Brain pericyte (primary cell): ENCODE results near the gene RASGEF1C.

ENCODE experiments used
- DNase-seq: peaks from one replicate; pipeline ENCODE4 v3.0.0-alpha.2; 2012; ENCODE audit warnings: low read depth, low spot score

Gene RASGEF1C

DNA sequence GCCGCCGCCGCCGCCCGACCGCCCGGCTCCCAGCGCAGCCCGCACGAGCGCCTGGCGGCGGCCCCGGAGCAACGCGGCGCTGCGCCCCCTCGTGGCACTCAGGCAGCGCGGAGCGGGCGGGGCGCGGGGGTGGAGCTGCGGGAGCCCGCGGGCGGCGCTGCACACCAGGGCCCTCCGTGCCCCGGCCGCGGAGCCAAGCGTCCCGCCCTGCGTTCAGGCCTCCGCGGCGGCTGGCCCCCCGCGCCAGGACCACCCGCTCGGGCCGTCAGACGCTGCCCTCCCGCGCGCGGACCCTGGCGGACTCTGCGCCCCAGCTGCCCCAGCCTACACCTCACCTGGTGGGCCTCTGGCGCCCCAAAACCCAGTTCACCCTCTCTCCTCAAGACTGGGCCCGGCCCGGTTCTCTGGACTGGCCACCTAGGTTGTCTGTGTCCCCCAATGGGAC, at the start of gene RASGEF1C:
Gene RASGEF1C (minus strand): TSS at position 75 of the 445 bp plus-strand sequence. CDS start 71,159 bp downstream, outside the sequence.
- no peak for DNase-seq

- DNase-seq = no peak
Measured at GRCh38 chr5:180253036-180253824, 44.2 kb upstream of the RASGEF1C start.

DNA sequence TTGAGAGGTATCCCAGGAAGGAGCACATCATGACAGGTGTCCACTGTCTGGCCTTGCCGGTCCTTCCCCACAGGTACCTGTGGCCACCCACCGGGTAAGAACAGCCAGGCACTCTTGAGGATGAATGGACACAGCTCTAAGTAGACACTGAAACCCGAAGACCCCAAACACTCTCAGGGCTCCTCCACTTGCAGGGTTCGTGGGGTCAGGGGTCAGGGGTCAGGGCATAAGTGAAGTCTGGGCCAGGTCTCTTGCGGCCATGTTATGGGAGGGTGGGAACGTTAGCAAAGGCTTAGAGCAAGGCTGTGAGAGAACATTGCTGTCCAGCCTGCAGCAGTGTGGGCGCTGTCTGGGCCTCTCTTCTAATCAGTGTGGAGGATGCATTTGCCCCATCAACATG, 42.9 kb upstream of the RASGEF1C start:
- no peak for DNase-seq

DNA sequence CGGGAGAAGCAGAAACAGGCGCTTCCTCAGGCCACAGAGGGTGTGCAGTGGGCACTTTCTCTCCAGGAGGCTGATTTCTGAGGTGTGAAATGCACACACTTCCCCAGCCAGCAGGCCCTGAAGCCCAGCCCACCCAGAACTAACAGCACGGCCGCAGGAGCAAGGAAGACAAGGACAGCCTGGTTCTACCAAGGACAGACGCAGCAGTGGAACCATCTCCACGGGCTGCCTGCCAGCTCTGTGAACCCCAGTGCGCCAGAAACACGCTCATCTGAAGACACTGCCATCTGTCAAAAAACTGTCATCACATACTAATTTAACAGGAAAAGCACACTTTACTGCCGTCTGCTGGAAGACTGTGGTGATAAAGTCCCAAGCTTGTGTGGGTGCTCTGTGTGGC, 42.1 kb upstream of the RASGEF1C start:
- DNase-seq = no peak

- no peak for DNase-seq
Measured at GRCh38 chr5:180250329-180250728, 41.3 kb upstream of the RASGEF1C start.

DNA sequence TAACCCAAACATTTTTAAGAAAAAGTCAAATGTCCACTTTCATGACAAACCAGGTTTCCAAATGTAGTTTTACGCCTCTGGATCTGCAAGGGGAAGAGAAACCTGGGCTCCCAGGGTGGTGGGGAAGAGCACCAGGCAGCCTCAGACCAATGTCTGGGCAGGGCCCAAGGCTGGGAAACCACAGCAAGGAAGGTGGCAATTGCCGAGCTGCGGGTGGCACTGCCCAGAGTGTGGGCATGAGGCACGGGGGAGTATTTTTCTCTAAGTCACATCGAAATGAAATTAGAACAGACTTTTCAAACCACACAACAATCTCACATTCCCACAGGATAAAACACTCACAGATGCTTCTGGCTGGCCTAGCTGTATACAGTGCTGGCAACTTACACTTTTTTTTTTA, 32.6 kb upstream of the RASGEF1C start:
- no peak for DNase-seq

GRCh38 chr5:180238631-180239030, 29.6 kb upstream of the RASGEF1C start:
- no peak for DNase-seq

- no peak for DNase-seq
Measured at GRCh38 chr5:180235846-180236245, 26.8 kb upstream of the RASGEF1C start.

- DNase-seq = no peak
Measured at GRCh38 chr5:180235077-180235476, 26.1 kb upstream of the RASGEF1C start.

GRCh38 chr5:180234271-180234670, 25.3 kb upstream of the RASGEF1C start:
- no peak for DNase-seq

DNA sequence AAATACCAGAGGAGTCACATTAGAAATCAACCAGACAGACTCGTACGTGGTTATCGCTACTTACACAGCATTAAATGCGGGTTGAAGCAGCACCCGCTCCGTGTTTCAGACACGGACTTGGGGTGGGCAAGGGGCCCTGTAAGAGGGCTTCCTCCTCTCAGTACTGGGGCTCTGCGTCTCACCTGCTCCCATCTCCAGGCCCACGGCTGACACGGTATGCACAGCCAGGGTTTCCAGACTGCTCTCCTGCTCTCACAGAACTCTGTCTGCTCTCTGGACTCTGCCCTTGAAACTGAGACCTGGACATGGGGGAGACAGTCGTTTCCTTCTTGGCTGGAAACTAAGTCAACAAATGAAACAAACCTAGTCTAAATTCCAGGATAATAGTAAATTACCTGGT, 24.7 kb upstream of the RASGEF1C start:
- DNase-seq = no peak

DNA sequence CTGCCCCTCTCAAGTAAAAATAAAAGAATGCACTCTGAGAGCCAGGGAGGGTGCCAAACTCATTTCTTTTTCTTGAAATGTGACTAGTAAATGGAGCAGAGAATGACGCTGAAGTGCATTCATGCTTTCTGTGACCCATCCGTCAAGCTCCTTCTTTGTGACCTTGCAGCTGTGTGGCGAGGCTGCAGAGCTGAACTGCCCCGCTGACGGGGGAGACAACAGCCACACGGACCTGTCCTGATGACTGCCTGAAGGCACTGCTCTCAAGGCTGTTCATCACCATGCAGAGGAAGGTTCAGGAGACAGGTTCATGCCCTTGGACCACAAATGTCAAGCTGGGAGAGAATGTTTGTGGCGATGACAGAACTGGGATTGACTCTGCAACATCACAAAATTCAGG, 21.0 kb upstream of the RASGEF1C start:
- no peak for DNase-seq

DNA sequence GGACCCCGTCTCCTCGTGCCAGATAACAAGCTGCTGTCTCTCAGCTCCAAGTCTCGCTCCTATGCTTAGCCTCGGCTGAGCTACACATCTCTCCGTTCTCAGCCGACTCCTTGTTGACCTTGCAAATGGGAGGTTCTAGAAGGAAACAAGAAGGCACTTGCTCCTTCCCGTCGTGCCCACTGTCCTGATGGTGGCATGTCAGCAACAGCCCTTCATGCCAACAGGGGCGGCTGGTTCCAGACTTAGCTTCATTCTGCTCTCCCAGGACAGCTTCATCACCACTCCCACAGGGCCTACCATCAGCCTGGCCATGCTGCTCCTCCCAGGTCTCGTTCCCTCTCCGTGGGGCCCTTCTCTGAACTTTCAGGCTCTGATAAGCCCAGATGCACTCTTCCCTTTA, 13.0 kb upstream of the RASGEF1C start:
- no peak for DNase-seq

GRCh38 chr5:180217797-180218196, 8.8 kb upstream of the RASGEF1C start:
- DNase-seq = no peak

GRCh38 chr5:180216646-180217171, 7.7 kb upstream of the RASGEF1C start:
- no peak for DNase-seq

GRCh38 chr5:180215783-180216630, 7.0 kb upstream of the RASGEF1C start:
- DNase-seq = no peak

- no peak for DNase-seq
Measured at GRCh38 chr5:180214870-180215770, 6.1 kb upstream of the RASGEF1C start.

DNA sequence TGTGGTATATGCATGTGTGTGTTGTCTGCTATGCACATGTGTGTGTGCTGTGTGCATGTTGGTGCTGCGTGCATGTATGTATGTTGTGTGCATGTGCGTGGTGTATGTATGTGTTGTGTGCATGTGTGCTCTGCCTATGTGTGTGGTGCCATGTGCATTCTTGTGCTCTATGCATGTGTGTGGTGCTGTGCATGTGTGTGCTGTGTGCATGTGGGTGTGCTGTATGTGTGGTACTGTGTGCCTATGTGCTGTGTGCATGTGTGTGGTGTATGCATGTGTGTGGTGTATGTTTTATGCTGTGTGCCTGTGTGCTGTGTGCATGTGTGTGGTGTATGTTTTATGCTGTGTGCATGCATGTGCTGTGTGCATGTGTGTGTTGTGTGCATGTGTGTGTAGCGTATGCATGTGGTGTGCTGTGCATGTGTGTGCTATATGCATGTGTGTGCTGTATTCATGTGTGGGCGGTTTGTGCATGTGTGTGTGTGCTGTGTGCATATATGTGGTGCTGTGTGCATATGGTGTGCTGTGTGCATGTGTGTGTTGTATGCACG, 4.7 kb upstream of the RASGEF1C start:
- DNase-seq = no peak

DNA sequence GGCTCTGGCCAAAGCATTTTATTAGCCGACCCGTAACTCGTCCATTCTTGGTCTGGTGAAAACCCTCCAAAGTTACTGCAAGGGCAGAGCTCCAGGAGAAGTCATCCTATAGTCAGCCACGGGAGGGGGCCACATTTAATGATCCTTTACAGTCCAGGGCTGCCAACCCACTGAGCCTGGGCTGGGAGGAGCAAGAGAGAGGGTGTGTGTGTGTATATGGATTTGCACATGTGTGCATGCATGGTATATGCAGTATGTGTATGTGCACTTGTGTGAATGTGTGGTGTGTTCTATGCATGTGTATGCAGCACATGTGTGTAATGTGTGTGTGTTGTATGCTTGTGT, 4.2 kb upstream of the RASGEF1C start:
- no peak for DNase-seq

GRCh38 chr5:180212363-180213255, 3.6 kb upstream of the RASGEF1C start:
- DNase-seq = no peak

- DNase-seq = no peak
Measured at GRCh38 chr5:180211761-180212035, 2.7 kb upstream of the RASGEF1C start.
